GM11168 (cell line): Measurements from ENCODE around the gene KSR1.

ENCODE experiments used
- in situ Hi-C: fragments of 300-500 bp; cut with MboI; formaldehyde crosslinking; loops from one replicate; pipeline ENCODE4 v1.12.0; 2022; ENCODE audit warnings: low sequenced_read_pairs; ENCODE audit not compliant: unreplicated experiment

KSR1 gene

GRCh38 chr17:27469256-27469655, 13.0 kb downstream of the KSR1 start:
- in situ Hi-C loops: no loop called here

- in situ Hi-C loops: no loop called here
Measured at GRCh38 chr17:27471321-27472269, 15.3 kb downstream of the KSR1 start.

GRCh38 chr17:27473190-27473747, 17.0 kb downstream of the KSR1 start:
- in situ Hi-C loops: no loop called here

- in situ Hi-C loops: no loop called here
Measured at GRCh38 chr17:27473748-27474609, 17.7 kb downstream of the KSR1 start.

GRCh38 chr17:27475070-27475673, 18.9 kb downstream of the KSR1 start:
- in situ Hi-C loops: no loop called here

GRCh38 chr17:27475981-27476895, 20.0 kb downstream of the KSR1 start:
- in situ Hi-C loops: no loop called here

- in situ Hi-C loops: no loop called here
Measured at GRCh38 chr17:27477050-27477888, 21.0 kb downstream of the KSR1 start.

- in situ Hi-C loops: no loop called here
Measured at GRCh38 chr17:27477971-27478684, 21.9 kb downstream of the KSR1 start.

GRCh38 chr17:27478901-27479538, 22.8 kb downstream of the KSR1 start:
- in situ Hi-C loops: no loop called here

- in situ Hi-C loops: no loop called here
Measured at GRCh38 chr17:27479838-27480237, 23.6 kb downstream of the KSR1 start.

- in situ Hi-C loops: no loop called here
Measured at GRCh38 chr17:27480699-27481098, 24.5 kb downstream of the KSR1 start.

- in situ Hi-C loops: no loop called here
Measured at GRCh38 chr17:27481327-27481726, 25.1 kb downstream of the KSR1 start.

GRCh38 chr17:27485125-27485524, 28.9 kb downstream of the KSR1 start:
- in situ Hi-C loops: no loop called here

GRCh38 chr17:27485716-27486495, 29.7 kb downstream of the KSR1 start:
- in situ Hi-C loops: no loop called here

- in situ Hi-C loops: no loop called here
Measured at GRCh38 chr17:27486741-27487140, 30.5 kb downstream of the KSR1 start.

- in situ Hi-C loops: no loop called here
Measured at GRCh38 chr17:27488231-27488630, 32.0 kb downstream of the KSR1 start.
